Coronary artery (tissue), 2 donors: Measurements from ENCODE around the gene CRYM.

Experiments used
- DNase-seq: peaks from one replicate; pipeline ENCODE4 v3.0.0-alpha.2; 2017; ENCODE audit warnings: low spot score
- H3K27ac ChIP-seq, 2 donors: fragments of 200-600 bp; sonication (generic); one replicate each; pipeline ENCODE4 v1.5.1; 2016 to 2019
- H3K4me3 ChIP-seq: fragments of 200-600 bp; sonication (generic); 2 replicates; pipeline ENCODE4 v1.5.1; 2016; ENCODE audit warnings: mild to moderate bottlenecking, moderate library complexity
- TF ChIP-seq, protein P1 (sequence below): fragments of 200-600 bp; sonication (generic); IDR thresholded peaks from one replicate; pipeline ENCODE4 v1.5.1; 2019; ENCODE audit warnings: antibody characterized with exemption

The CRYM gene

DNA sequence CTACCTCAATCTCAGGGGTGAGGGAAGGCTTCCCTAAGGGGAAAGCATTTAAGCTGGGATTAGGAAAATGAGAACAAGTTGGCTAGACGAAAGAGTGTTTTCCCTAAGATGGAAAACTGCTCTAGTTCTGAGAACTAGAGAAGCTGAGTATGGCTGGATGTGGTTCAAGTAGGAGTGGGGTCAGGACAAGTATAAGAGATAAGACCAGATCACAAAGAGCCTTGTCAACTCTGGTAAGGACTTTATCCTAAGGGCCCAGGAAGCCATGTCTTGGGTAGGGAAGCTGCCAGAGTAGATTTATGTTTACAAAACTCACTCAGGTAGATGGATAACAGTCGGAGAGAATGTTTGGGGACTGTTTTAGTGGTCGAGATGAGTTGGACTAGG, 42.9 kb downstream of the CRYM start:
- TF ChIP-seq, protein P1, sequence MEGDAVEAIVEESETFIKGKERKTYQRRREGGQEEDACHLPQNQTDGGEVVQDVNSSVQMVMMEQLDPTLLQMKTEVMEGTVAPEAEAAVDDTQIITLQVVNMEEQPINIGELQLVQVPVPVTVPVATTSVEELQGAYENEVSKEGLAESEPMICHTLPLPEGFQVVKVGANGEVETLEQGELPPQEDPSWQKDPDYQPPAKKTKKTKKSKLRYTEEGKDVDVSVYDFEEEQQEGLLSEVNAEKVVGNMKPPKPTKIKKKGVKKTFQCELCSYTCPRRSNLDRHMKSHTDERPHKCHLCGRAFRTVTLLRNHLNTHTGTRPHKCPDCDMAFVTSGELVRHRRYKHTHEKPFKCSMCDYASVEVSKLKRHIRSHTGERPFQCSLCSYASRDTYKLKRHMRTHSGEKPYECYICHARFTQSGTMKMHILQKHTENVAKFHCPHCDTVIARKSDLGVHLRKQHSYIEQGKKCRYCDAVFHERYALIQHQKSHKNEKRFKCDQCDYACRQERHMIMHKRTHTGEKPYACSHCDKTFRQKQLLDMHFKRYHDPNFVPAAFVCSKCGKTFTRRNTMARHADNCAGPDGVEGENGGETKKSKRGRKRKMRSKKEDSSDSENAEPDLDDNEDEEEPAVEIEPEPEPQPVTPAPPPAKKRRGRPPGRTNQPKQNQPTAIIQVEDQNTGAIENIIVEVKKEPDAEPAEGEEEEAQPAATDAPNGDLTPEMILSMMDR: no peak
- no peak overlapping the region for H3K4me3 ChIP-seq
- no peak overlapping the region for H3K27ac ChIP-seq
- no peak for DNase-seq

- TF ChIP-seq, protein P1: no peak
- Histone ChIP-seq H3K4me3 (no peak within 1 kb of the TSS), H3K27ac (no peak within 1 kb of the TSS)
- no peak for DNase-seq
These were observed 44.5 kb downstream of the CRYM start, which contains the start of gene ANKS4B for GRCh38 chr16:21233521-21234150. TSS of gene ANKS4B (plus strand) at chr16:21233699. CDS start at chr16:21233738, 39 bp downstream.

- DNase-seq: no peak
- TF ChIP-seq, protein P1: no peak
- Histone ChIP-seq H3K27ac (no peak overlapping the region), H3K4me3 (no peak overlapping the region)
These were observed 45.0 kb downstream of the CRYM start for GRCh38 chr16:21233045-21233520.

GRCh38 chr16:21228361-21228872, 49.7 kb downstream of the CRYM start:
- TF ChIP-seq, protein P1: no peak
- no peak overlapping the region for H3K4me3 ChIP-seq
- no peak for DNase-seq
- H3K27ac ChIP-seq: no peak overlapping the region

GRCh38 chr16:21227866-21228265, 50.2 kb downstream of the CRYM start:
- DNase-seq: no peak
- no peak overlapping the region for H3K4me3 ChIP-seq
- no peak overlapping the region for H3K27ac ChIP-seq
- TF ChIP-seq, protein P1: no peak

DNA sequence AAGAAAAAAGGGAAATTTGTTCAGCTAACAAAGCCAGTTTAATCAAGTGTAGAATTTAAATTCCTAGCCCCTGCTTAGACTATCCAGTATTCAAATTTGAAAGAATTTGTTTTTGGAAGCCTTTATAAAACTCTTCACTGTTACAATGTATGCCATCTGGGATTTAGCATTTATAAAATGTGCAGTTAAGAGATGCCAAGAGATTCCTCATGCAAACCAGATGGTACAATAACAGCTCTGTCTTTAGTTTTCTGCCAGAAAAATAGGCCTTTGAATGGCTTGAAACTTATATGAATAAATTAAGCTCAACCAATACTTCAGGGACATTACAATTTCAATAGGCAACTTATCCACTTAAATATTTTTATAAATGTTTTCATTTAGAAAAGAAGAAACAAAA, 51.3 kb downstream of the CRYM start:
- TF ChIP-seq, protein P1: no peak
- Histone ChIP-seq H3K27ac (no peak overlapping the region), H3K4me3 (no peak overlapping the region)
- no peak for DNase-seq

- Histone ChIP-seq H3K4me3 (no peak overlapping the region), H3K27ac (no peak overlapping the region)
- TF ChIP-seq, protein P1: no peak
- DNase-seq: no peak
These were observed 53.3 kb downstream of the CRYM start for GRCh38 chr16:21224800-21225199.
